ENCODE data around the gene ZNF333.
"Not testable (repeated sequence)": the region's sequence is repeated elsewhere in the genome, so short reads cannot be mapped to it uniquely, and the experiment has no call there.

ZNF333 gene

GRCh38 chr19:14695471-14695870 lies 5.6 kb downstream of the ZNF333 start:
- DNase-seq (ENCODE audit: extremely low read depth in 1 of 2, low read depth in 1 of 2), result no peak

DNA sequence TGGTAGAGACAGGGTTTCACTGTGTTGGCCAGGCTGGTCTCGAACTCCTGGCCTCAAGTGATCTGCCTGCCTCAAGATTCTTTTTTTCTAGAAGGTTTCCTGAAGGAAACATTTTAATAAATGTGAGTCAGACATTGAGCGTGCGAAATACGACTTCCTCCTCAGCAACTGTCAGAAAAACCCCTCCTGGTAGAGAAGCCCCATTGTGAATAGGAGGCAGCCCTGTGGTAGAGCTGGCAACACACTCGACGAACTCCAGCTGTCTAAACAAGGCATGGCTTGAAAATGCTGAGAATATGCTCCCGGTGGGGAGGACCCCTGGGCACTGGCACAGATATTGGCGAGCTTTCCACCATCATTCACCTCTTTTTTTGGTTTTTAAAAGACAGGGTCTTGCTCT lies 9.8 kb downstream of the ZNF333 start:
- no peak for DNase-seq (ENCODE audit: extremely low read depth in 1 of 2, low read depth in 1 of 2)

- no peak for DNase-seq (ENCODE audit: extremely low read depth in 1 of 2, low read depth in 1 of 2)
Observed at GRCh38 chr19:14700711-14701375, 11.0 kb downstream of the ZNF333 start.

DNA sequence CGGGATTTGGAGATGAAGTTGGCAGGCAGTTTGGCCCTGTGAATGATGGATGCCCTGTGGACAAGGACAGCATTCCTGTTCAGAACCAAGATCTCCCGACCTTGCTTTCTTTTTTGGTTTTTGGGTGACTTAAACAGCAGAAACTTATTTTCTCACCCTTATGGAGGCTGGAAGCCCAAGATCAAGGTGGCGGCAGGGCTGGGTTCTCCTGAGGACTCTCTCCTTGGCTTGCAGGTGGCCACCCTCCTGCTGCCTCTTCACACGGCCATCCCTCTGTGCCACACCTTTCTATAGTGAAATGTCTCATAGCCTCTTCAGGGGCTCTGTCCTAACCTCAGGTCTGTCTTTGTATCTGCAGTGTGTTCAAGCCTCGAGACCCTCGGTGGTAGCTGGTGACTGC lies 14.0 kb downstream of the ZNF333 start:
- no peak for DNase-seq (ENCODE audit: extremely low read depth in 1 of 2, low read depth in 1 of 2)

- DNase-seq (ENCODE audit: extremely low read depth in 1 of 2, low read depth in 1 of 2), result no peak
Observed at GRCh38 chr19:14704450-14704849, 14.6 kb downstream of the ZNF333 start.

DNA sequence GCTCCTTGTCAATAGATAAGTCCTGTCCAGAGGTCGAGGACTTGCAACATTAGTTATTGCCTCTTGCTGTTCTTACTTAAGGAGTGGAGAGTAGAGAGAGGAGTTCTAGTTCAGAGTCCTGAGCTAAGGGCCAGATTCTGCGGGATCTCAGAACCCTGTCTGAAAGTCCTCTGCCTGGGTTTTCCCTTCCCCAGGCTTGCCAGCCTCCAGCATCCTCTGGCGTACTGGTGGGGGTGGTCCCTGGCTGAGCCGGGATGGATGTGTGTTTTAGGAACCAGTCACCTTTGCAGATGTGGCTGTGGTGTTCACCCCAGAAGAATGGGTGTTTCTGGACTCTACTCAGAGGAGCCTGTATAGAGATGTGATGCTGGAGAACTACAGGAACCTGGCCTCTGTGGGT lies 26.0 kb downstream of the ZNF333 start:
- no peak for DNase-seq (ENCODE audit: extremely low read depth in 1 of 2, low read depth in 1 of 2)

- no peak for DNase-seq (ENCODE audit: extremely low read depth in 1 of 2, low read depth in 1 of 2)
Observed at GRCh38 chr19:14718522-14719116, 28.8 kb downstream of the ZNF333 start.

DNA sequence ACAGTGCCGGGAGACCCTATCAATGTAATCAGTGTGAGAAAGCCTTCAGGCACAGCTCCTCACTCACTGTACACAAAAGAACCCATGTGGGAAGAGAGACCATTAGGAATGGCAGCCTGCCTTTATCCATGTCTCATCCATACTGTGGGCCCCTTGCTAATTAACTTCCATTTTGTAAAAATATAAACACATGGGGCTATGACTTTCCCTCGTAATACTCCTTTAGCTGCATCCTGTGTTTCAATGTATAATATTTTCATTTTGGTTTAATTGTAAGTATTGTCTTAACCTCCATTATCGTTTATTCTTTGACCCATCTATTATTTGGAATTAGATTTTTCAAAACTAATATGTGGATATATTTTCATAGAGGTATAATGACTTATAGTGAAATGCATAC lies 29.3 kb downstream of the ZNF333 start:
- DNase-seq (ENCODE audit: extremely low read depth in 1 of 2, low read depth in 1 of 2), result no peak

DNA sequence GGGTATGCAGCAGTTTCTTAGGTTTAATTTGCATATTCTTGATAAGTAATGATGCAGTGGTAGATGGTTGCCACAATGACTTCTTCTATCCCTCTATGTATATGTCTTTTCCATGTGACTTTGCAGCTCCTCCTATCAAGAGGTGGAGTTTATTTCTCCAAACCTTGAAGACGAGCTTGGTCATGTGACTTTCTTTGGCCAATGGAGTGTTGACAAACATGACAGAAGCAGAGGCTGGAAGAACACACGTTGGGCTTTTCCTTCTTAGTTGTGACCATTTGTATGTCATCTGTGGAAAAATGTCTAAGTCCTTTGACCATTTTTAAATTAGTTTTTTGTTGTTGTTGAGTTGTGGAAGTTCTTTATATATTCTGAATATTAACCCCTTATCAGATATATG lies 32.3 kb downstream of the ZNF333 start:
- DNase-seq (ENCODE audit: extremely low read depth in 1 of 2, low read depth in 1 of 2), result no peak

GRCh38 chr19:14728595-14728994 lies 38.7 kb downstream of the ZNF333 start:
- no peak for DNase-seq (ENCODE audit: extremely low read depth in 1 of 2, low read depth in 1 of 2)

DNA sequence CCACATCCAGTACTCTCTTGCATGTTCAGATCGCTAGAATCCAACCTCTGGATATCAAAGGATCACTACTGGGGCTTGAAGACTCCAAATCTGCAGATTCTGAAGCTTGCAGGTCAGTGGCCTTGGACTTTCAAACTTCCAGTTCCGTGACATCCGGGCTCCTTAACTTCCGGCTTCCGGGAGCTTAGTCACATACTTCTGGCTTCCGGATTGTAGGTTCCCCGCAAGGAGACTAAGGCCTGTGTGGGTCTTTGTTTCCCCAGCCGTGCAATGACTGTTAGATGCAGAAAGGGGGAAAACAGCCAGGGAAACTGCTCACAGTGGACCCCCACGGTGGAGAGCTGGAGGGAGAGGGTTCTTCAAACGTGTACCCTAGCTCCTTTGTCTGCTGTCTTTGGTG lies 41.4 kb downstream of the ZNF333 start:
- DNase-seq (ENCODE audit: extremely low read depth in 1 of 2, low read depth in 1 of 2), result no peak

DNA sequence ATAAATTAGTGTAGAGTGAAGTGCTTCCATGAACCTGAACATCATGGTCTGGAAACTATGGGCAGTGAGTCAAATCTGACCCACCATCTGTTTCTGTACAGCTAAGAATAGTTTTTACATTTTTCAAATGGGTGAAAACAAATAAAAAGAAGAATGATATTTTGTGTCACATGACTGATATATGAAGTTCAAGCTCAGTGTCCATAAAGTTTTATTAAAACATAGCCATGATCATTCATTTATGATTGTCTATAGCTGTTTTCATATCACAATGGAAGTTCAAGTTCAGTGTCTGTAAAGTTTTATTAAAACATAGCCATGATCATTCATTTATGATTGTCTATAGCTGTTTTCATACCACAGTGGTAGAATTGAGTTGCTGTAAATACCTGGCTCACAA lies 42.7 kb downstream of the ZNF333 start:
- DNase-seq (ENCODE audit: extremely low read depth in 1 of 2, low read depth in 1 of 2), result no peak

- DNase-seq (ENCODE audit: extremely low read depth in 1 of 2, low read depth in 1 of 2), result no peak
Observed at GRCh38 chr19:14733574-14733973, 43.7 kb downstream of the ZNF333 start.

- no peak for DNase-seq (ENCODE audit: extremely low read depth in 1 of 2, low read depth in 1 of 2)
Observed at GRCh38 chr19:14735915-14736314, 46.1 kb downstream of the ZNF333 start.

GRCh38 chr19:14746886-14747285 lies 57.0 kb downstream of the ZNF333 start:
- no peak for DNase-seq (ENCODE audit: extremely low read depth in 1 of 2, low read depth in 1 of 2)

GRCh38 chr19:14748601-14749000 lies 58.8 kb downstream of the ZNF333 start:
- DNase-seq (ENCODE audit: extremely low read depth in 1 of 2, low read depth in 1 of 2), result no peak

DNA sequence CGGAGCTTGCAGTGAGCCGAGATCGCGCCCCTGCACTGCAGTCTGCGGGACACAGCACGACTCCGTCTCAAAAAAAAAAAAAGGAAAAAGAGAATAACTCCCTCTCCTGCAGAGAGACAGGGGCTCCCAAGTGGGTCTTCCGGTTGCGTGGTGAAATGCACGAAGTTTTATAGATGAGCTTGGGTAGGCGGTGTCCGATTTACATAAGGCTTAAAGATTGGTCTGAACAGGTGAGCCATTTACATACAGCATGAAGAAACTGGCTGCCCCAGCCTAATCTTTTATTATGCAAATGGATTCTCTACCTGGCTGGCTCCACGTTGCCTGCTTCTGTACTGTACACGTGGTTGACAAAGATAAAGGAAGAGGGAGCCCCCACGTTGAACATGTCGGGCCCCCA lies 69.0 kb downstream of the ZNF333 start:
- no peak for DNase-seq (ENCODE audit: extremely low read depth in 1 of 2, low read depth in 1 of 2)

GRCh38 chr19:14761607-14762006 lies 71.8 kb downstream of the ZNF333 start:
- no peak for DNase-seq (ENCODE audit: extremely low read depth in 1 of 2, low read depth in 1 of 2)

DNA sequence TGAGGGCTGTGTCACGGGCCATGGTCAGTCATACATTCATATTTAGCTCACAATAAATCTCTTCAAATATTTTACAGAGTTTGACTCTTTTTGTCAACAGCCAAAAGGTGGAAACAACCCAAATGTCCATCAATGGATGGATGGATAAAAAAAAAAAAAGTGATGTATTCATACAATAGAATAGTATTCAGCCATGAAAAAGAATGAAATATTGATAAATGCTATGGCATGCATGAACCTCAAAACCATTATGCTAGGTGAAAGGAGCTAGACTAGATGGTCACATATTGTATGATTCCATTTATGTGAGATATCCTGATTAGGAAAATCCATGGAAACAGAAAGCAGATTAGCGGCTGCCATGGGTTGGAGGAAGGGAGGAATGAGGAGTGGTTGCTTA lies 72.3 kb downstream of the ZNF333 start:
- DNase-seq (ENCODE audit: extremely low read depth in 1 of 2, low read depth in 1 of 2), result no peak

DNA sequence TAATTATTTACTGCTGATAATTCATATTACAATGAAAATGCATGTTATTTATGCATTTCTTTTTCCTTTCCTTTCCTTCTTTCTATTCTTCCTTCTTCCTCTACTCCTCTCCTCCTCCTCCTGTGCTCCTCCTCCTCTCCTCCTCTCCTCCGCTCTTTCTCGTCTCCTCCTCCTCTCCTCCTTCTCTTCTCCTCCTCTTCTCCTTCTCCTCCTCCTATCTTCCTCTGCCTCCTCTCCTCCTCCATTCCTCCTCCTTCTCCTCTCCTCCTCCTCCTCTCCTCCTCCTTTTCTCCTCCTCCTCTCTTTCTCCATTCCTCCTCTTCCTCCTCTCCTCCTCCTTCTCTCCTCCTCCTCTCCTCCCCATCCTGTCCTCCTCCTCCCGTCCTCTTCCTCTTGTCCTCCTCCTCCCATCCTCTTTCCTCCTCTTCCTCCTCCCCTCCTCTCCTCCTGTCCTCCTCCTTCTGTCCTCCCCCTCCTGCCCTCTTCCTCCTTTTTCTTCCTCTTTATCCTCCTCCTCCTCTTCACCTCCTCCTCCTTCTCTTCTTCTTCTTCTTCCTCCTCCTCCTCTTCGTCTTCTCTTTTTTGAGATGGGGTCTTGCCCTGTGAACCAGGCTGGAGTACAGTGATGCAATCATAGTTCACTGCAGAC lies 73.8 kb downstream of the ZNF333 start:
- no peak for DNase-seq (ENCODE audit: extremely low read depth in 1 of 2, low read depth in 1 of 2)

DNA sequence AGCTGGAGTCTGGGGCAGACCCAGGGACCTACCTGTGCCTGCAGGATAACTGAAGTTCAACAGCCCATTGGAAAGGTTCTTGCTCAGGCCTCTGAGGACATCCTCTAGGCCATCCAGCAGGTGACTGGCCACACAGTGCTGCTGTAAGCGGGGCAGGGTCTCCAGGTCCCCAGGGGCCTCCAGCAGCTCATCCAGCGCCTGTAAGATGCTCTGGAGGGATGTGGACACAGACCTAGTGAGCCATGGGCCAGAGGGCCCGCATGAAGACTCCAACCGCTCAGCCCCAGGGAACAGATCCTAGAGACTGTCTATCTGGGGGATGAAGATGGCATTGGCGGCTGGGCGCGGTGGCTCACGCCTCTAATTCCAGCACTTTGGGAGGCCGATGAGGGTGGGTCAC lies 74.6 kb downstream of the ZNF333 start:
- DNase-seq (ENCODE audit: extremely low read depth in 1 of 2, low read depth in 1 of 2), result no peak

- not testable (repeated sequence) for DNase-seq (ENCODE audit: extremely low read depth in 1 of 2, low read depth in 1 of 2)
Observed at GRCh38 chr19:14765403-14765802, 75.6 kb downstream of the ZNF333 start.

Data from activated CD8-positive, alpha-beta memory T cell treated with anti-CD3 and anti-CD28 coated beads for 1 hour (primary cell).